ENCODE measurements around the gene GLI2.

GLI2 gene

GRCh38 chr2:120773186-120773800, 37.6 kb downstream of the GLI2 start:
- no peak for DNase-seq

DNA sequence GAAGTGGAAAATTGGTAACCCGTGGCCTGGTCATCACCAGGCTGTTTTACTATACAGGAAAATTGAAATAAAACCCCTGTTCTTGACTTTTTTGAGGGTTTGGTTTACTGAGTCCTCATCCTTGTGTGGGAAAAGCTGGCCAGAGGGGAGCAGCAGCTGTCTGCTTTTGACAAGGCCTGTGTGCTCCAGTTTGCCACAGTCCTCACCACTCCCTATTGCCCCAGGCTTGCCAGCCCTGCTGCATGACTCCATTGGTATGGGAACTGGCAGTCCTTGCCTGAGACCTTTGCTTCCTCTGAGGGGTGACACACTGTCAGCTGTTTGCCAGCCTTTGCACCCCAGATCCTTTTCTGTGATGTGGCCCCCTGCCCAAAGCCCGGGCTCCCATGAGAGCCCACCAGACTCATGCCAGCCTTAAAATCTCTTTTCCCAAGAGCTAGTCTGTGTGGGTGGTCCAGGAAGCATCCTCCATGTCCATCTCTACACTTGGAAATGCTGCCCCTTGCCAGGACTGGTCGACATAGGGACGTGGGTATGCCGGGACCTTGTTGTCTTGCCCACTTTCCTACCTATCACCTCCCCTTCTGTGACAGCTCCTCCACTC, 39.0 kb downstream of the GLI2 start:
- no peak for DNase-seq

GRCh38 chr2:120775194-120775593, 39.5 kb downstream of the GLI2 start:
- DNase-seq, result no peak

DNA sequence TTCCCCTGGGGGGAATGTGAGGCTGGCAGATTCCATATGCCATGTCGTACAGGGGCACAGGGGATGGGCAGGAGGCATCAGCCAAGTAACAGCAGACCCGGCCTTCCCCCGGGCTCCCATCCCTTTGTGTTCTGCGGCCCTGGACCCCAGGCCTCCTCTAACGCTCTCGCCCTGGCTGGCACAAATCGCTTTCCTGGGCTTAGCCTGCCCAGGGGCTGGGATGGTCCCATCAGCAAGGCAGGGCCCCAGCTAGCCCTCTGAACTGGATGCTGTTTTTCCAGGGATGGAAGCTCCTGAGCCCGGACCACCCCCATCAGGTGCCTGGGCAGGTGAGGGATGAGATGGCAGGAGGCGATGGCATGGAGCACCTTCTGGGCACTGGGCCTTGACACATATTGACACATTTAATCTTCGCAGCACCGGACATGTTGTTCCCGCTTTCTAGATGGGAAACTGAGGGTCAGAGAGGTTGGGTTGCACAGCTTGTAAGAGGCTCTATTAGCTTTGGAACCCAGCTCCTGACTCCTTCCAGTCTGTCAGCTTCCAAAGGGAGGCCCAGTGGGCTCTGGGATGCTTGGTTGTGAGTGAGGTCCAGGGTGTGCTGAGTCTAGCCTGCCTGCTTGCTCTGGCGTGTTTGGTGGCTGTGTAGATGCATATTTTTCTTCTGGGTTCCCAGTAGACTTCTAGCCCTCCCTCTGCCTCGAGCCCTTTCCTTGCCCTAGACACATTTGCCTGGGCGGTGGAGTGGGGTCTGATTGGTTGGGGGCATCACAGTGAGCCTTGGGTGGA, 40.3 kb downstream of the GLI2 start:
- no peak for DNase-seq

GRCh38 chr2:120776649-120777048, 41.0 kb downstream of the GLI2 start:
- DNase-seq, result no peak

DNA sequence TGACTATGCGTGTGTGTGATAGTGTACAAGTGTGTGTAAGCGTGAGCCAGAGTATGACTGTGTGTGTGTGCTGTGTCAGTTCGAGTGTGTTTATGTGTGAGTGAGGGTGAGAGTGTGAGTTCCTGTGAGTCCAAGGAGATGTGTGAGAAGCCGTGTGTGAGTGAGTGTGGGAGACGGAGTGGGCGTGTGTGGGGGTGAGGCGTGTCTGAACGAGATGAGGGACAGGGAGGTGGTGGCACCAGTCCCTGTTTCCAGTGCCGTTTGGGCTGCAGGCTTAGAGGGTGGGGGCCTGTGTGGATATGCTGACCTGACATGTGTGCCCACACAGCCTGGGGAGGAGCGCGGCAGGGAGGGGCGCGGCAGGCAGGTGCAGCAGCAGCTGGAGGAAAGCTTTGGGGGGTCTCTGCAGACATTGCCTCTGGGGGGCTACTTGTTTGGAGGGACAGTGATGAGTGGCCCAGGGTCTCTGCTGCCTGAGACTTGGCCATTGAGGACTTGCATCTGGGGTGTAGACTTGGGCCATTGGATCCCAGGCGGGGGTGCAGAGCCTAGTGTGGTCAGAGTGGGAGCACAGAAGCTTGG, 41.6 kb downstream of the GLI2 start:
- DNase-seq, result no peak

GRCh38 chr2:120777787-120778186, 42.1 kb downstream of the GLI2 start:
- DNase-seq, result no peak

GRCh38 chr2:120778244-120778643, 42.6 kb downstream of the GLI2 start:
- DNase-seq, result no peak

DNA sequence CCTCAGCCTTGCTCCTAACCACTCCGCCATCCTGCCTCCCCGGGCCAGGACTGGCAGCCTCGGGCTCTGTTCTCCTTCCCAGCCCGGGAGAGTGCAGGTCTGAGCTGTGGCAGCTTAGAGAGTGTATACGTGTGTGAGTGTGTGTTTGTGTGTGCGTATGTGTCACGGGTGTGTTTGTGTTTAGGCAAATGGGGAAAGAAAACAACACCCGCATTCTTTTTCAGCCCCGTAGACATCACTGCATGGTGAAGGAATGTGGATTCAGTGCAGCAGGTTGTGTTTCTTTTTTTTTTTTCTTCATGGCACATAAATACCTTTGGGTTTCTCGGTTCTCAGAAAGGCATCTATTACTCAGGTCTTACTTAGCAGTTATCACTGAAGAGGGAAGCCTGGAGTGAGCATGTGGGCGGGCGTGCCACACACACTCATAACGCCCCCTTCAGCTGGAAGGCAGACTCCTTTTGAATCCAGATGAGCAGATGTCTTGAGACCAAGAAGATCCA, 44.2 kb downstream of the GLI2 start:
- no peak for DNase-seq

- no peak for DNase-seq
These were observed 44.7 kb downstream of the GLI2 start for GRCh38 chr2:120780402-120780801.

GRCh38 chr2:120783371-120783791, 47.7 kb downstream of the GLI2 start:
- DNase-seq, result no peak

GRCh38 chr2:120783969-120784372, 48.3 kb downstream of the GLI2 start:
- DNase-seq, result no peak
